ENCODE data around the gene PCSK7. TPM values are rescaled to one million over a fixed set of nuclear protein-coding genes. Genes with fewer than 3 reads are reported as not detected.

Gene PCSK7
- total RNA-seq, 1 donor from 2014 or later = 66.0 TPM

DNA sequence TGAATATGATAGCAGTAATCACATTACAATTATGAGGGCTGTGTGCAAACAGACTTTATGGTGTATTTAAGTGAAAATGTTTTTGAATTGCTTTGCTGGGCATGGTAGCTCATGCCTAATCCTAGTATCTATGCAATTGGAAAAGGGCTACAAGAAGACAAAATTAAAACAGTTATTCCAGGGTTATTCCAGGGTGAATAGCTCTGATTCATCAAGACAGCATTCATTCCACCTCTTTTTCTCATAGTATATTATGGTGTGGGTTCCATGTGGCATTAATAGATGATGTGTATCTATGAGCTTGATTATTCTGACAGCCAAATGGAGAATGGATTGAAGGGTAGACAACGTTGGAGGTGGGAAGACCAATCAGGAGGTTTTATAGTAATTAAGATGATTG lies 65.4 kb downstream of the PCSK7 start:
- Mint-ChIP-seq H3K27ac (no peak overlapping the region), H3K4me3 (no peak overlapping the region), H3K4me1 (peaks cover 23% of the 10 kb centered on the region), H3K36me3 (peaks cover 23% of the 10 kb centered on the region), H3K27me3 (ENCODE audit: low read depth) (no peaks in the 10 kb centered on the region), H3K9me3 (no peaks in the 10 kb centered on the region)
- TF ChIP-seq, protein P1, sequence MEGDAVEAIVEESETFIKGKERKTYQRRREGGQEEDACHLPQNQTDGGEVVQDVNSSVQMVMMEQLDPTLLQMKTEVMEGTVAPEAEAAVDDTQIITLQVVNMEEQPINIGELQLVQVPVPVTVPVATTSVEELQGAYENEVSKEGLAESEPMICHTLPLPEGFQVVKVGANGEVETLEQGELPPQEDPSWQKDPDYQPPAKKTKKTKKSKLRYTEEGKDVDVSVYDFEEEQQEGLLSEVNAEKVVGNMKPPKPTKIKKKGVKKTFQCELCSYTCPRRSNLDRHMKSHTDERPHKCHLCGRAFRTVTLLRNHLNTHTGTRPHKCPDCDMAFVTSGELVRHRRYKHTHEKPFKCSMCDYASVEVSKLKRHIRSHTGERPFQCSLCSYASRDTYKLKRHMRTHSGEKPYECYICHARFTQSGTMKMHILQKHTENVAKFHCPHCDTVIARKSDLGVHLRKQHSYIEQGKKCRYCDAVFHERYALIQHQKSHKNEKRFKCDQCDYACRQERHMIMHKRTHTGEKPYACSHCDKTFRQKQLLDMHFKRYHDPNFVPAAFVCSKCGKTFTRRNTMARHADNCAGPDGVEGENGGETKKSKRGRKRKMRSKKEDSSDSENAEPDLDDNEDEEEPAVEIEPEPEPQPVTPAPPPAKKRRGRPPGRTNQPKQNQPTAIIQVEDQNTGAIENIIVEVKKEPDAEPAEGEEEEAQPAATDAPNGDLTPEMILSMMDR (IDR thresholded peaks at IDR 0.05; ENCODE audit: unreplicated experiment) = no peak
- DNase-seq (ENCODE audit: low spot score in 2 of 2, unreplicated experiment in 2 of 2) = no peak

GRCh38 chr11:117160826-117161225 lies 71.0 kb downstream of the PCSK7 start:
- Mint-ChIP-seq H3K9me3 (no peaks in the 10 kb centered on the region), H3K36me3 (peaks cover 37% of the 10 kb centered on the region), H3K4me1 (peaks cover 8% of the 10 kb centered on the region), H3K27ac (peak overlapping the region; percentile 56), H3K4me3 (no peak overlapping the region), H3K27me3 (ENCODE audit: low read depth) (no peaks in the 10 kb centered on the region)
- TF ChIP-seq, protein P1 (IDR thresholded peaks at IDR 0.05; ENCODE audit: unreplicated experiment) = no peak
- no peak for DNase-seq (ENCODE audit: low spot score in 2 of 2, unreplicated experiment in 2 of 2)

DNA sequence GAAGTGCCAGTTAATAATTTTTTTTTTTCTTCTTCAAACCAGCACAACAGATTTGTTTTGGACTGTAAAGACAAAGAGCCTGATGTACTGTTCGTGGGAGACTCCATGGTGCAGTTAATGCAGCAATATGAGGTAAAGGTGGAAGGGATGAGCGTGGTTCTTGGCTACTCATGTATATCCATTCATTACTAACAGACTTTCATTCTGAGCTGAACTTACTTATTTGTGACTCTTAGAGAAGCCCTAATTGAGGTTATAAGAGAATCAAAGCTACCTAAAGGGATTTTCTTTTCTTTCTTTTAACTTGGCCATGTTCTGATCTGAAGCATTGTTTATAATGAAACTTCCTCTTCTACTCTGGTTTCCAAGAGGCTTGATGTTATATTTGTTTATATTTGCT lies 72.0 kb downstream of the PCSK7 start:
- Mint-ChIP-seq H3K27ac (no peak overlapping the region), H3K36me3 (peaks cover 31% of the 10 kb centered on the region), H3K4me3 (no peak overlapping the region), H3K27me3 (ENCODE audit: low read depth) (no peaks in the 10 kb centered on the region), H3K4me1 (peaks cover 8% of the 10 kb centered on the region), H3K9me3 (no peaks in the 10 kb centered on the region)
- DNase-seq (ENCODE audit: low spot score in 2 of 2, unreplicated experiment in 2 of 2) = no peak
- TF ChIP-seq, protein P1 (IDR thresholded peaks at IDR 0.05; ENCODE audit: unreplicated experiment) = no peak

- H3K36me3 Mint-ChIP-seq = peaks cover 28% of the 10 kb centered on the region
- H3K9me3 Mint-ChIP-seq = no peaks in the 10 kb centered on the region
- no peak for DNase-seq (ENCODE audit: low spot score in 2 of 2, unreplicated experiment in 2 of 2)
- H3K27me3 Mint-ChIP-seq (ENCODE audit: low read depth) = no peaks in the 10 kb centered on the region
- H3K27ac Mint-ChIP-seq = no peak overlapping the region
- TF ChIP-seq, protein P1 (IDR thresholded peaks at IDR 0.05; ENCODE audit: unreplicated experiment) = no peak
- peaks cover 8% of the 10 kb centered on the region for H3K4me1 Mint-ChIP-seq
- H3K4me3 Mint-ChIP-seq = no peak overlapping the region
Measured at GRCh38 chr11:117157507-117157906, 74.4 kb downstream of the PCSK7 start.

DNA sequence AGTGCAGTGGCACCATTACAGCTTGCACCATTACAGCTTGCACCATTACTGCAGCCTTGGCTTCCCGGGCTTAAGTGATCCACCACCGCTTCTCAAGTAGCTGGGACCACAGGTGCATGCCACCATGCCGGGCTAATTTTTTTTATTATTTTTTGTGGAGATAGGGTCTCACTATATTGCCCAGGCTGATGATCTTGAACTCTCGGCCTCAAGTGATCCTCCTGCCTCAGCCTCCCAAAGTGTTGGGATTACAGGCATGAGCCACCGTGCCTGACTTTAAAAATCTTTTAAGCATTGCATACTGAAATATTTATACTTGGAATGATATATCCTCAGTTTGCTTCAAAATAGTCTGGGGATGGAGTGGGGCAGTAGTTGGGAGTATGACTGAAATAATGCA lies 77.4 kb downstream of the PCSK7 start:
- DNase-seq (ENCODE audit: low spot score in 2 of 2, unreplicated experiment in 2 of 2) = no peak
- H3K27me3 Mint-ChIP-seq (ENCODE audit: low read depth) = no peaks in the 10 kb centered on the region
- H3K36me3 Mint-ChIP-seq = peaks cover 27% of the 10 kb centered on the region
- H3K4me1 Mint-ChIP-seq = peaks cover 11% of the 10 kb centered on the region
- H3K9me3 Mint-ChIP-seq = no peaks in the 10 kb centered on the region
- TF ChIP-seq, protein P1 (IDR thresholded peaks at IDR 0.05; ENCODE audit: unreplicated experiment) = no peak
- no peak overlapping the region for H3K4me3 Mint-ChIP-seq
- no peak overlapping the region for H3K27ac Mint-ChIP-seq

Other genes starting within 250 kb of the PCSK7 start
- gene SIK3, start 133.6 kb downstream of the PCSK7 start, total RNA-seq = 28.1 to 38.1 TPM (median 35.6 TPM) in 3 replicates
- 95.0 to 98.6 TPM (median 97.3 TPM) in 3 replicates for gene PAFAH1B2, start 87.8 kb downstream of the PCSK7 start, total RNA-seq
- 37.6 to 41.7 TPM (median 39.4 TPM) in 3 replicates for gene SIDT2, start 53.3 kb downstream of the PCSK7 start, total RNA-seq
- gene TAGLN, start 32.7 kb downstream of the PCSK7 start, total RNA-seq = 192 to 206 TPM (median 197 TPM) in 3 replicates
- gene RNF214, start 598 bp upstream of the PCSK7 start, total RNA-seq = 39.5 to 44.8 TPM (median 39.9 TPM) in 3 replicates
- 15.8 to 20.0 TPM (median 16.6 TPM) in 3 replicates for gene BACE1-AS, start 59.3 kb upstream of the PCSK7 start, total RNA-seq
- 38.1 to 40.9 TPM (median 40.3 TPM) in 3 replicates for gene BACE1, start 84.2 kb upstream of the PCSK7 start, total RNA-seq
- gene CEP164, start 95.8 kb upstream of the PCSK7 start, total RNA-seq = 46.2 to 51.1 TPM (median 48.6 TPM) in 3 replicates